Retinal pigment epithelial cell (primary cell): ENCODE results near the gene PCNT.

Experiments
- DNase-seq: peaks from one replicate; pipeline ENCODE4 v3.0.0-alpha.2; 2010; ENCODE audit warnings: low read depth
- H3K4me3 ChIP-seq: 2 replicates; pipeline ENCODE4 v1.5.1; 2011; ENCODE audit warnings: mild to moderate bottlenecking, low read length, control low read depth, moderate library complexity
- TF ChIP-seq, protein P1 (sequence below): conservative IDR thresholded peaks from 2 replicates; pipeline ENCODE4 v1.5.1; 2011; ENCODE audit warnings: low read depth, low read length, control low read depth, inconsistent platforms

PCNT gene

GRCh38 chr21:46329796-46330195, 5.8 kb downstream of the PCNT start:
- H3K4me3 ChIP-seq = no peak overlapping the region
- TF ChIP-seq, protein P1, sequence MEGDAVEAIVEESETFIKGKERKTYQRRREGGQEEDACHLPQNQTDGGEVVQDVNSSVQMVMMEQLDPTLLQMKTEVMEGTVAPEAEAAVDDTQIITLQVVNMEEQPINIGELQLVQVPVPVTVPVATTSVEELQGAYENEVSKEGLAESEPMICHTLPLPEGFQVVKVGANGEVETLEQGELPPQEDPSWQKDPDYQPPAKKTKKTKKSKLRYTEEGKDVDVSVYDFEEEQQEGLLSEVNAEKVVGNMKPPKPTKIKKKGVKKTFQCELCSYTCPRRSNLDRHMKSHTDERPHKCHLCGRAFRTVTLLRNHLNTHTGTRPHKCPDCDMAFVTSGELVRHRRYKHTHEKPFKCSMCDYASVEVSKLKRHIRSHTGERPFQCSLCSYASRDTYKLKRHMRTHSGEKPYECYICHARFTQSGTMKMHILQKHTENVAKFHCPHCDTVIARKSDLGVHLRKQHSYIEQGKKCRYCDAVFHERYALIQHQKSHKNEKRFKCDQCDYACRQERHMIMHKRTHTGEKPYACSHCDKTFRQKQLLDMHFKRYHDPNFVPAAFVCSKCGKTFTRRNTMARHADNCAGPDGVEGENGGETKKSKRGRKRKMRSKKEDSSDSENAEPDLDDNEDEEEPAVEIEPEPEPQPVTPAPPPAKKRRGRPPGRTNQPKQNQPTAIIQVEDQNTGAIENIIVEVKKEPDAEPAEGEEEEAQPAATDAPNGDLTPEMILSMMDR = no peak
- DNase-seq = no peak

GRCh38 chr21:46334351-46335140, 10.6 kb downstream of the PCNT start:
- TF ChIP-seq, protein P1 = no peak
- DNase-seq = no peak
- H3K4me3 ChIP-seq = no peak overlapping the region

- DNase-seq = no peak
- TF ChIP-seq, protein P1 = no peak
- H3K4me3 ChIP-seq = no peak overlapping the region
Observed at GRCh38 chr21:46336603-46337002, 12.6 kb downstream of the PCNT start.

GRCh38 chr21:46340998-46341397, 17.0 kb downstream of the PCNT start:
- TF ChIP-seq, protein P1 = no peak
- no peak overlapping the region for H3K4me3 ChIP-seq
- DNase-seq = no peak

GRCh38 chr21:46344219-46344915, 20.4 kb downstream of the PCNT start:
- no peak overlapping the region for H3K4me3 ChIP-seq
- TF ChIP-seq, protein P1 = no peak
- no peak for DNase-seq

DNA sequence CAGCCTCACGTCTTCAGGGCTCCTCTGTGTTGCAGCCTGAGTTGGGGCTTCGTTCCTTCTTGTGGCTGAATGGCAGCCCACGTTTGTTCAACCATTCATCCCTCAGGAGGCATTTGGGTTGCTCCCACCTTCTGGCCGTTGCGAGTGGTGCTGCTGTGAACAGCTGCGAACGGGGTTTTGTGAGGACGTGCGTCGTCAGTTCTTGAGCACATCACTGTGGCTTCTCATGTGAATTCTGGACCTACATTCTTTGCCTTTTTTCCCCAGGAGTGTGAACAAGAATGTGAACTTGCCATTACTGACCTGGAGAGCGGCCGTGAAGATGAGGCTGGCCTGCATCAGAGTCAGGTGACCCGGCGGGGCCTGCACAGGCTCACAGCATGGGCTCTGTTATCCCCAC, 21.9 kb downstream of the PCNT start:
- TF ChIP-seq, protein P1 = no peak
- DNase-seq = no peak
- no peak overlapping the region for H3K4me3 ChIP-seq
